ENCODE results near the gene SPRING1.

The SPRING1 gene

GRCh38 chr12:116707751-116708150, 30.1 kb downstream of the SPRING1 start:
- DNase-seq, result no peak

DNA sequence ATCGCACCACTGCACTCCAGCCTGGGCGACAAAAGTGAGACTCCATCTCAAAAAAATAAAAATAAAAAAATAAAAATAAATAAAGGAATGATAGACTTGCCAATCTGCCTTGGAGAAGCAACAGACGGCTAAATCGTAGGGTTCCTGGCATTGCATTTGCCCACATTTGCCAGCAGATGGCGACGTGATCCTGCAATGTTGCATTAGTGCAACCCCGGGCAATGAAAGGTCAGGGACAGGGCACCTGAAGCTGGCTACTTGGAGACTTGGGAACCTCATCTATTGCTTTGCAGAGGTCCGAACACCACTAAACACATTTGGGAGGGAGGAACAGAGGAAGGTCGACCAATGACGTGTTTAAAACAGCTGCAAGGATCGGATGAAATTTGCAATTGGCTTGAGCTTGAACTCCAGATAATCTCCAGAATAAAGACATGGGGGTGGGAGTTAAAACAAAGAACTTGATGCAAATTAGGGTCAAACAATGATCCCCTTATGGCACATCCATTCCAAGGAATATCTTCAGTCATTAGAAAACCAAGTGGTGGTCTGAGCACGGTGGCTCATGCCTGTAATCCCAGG, 34.6 kb downstream of the SPRING1 start:
- DNase-seq, result peak; percentile 80

- no peak for DNase-seq
Observed at GRCh38 chr12:116701432-116701831, 36.4 kb downstream of the SPRING1 start.

GRCh38 chr12:116700066-116700465, 37.8 kb downstream of the SPRING1 start:
- DNase-seq, result no peak

- no peak for DNase-seq
Observed at GRCh38 chr12:116698554-116699075, 39.3 kb downstream of the SPRING1 start.

- no peak for DNase-seq
Observed at GRCh38 chr12:116698116-116698515, 39.8 kb downstream of the SPRING1 start.

- no peak for DNase-seq
Observed at GRCh38 chr12:116697716-116698115, 40.2 kb downstream of the SPRING1 start.

GRCh38 chr12:116697305-116697704, 40.6 kb downstream of the SPRING1 start:
- peak; percentile 73 for DNase-seq

GRCh38 chr12:116695464-116695725, 42.5 kb downstream of the SPRING1 start:
- DNase-seq, result no peak

DNA sequence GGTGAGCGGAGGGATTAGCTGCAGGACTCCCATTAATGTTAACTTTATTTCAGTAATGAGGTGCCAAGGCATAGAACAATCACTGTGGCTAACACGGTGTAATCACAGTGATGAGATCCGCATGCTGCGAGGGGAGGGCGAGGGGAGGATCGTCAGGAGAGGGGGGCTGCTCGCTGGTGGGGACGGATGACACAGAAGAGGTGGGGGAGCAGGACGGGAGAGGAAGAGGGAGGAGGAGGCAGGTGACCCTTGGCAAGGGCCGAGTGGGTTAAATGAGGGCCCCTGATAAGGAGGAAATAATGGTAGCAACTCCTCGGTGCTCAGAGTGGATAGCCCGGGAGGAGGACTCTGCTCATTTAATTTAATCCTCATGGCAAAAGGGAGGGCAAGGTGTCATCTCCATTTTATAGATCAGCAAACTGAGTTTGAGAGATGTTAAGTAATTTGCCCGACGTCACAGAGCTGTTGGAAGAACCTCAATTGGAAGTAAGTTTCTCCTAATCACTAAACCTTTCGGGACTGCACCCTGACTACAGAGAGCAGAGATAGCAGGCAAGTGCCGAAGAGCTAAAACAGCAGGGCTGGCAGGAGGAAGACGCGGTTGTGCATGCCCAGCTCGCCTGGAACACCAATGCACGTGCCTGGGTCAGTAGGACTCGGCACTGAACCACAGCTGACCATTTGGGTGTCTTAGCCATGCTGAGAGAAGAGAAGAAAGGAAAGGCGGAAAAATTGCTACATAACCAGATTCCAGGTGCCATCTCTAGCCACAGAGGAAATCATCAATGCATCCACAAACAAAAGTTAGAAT, 43.0 kb downstream of the SPRING1 start:
- DNase-seq, result no peak

DNA sequence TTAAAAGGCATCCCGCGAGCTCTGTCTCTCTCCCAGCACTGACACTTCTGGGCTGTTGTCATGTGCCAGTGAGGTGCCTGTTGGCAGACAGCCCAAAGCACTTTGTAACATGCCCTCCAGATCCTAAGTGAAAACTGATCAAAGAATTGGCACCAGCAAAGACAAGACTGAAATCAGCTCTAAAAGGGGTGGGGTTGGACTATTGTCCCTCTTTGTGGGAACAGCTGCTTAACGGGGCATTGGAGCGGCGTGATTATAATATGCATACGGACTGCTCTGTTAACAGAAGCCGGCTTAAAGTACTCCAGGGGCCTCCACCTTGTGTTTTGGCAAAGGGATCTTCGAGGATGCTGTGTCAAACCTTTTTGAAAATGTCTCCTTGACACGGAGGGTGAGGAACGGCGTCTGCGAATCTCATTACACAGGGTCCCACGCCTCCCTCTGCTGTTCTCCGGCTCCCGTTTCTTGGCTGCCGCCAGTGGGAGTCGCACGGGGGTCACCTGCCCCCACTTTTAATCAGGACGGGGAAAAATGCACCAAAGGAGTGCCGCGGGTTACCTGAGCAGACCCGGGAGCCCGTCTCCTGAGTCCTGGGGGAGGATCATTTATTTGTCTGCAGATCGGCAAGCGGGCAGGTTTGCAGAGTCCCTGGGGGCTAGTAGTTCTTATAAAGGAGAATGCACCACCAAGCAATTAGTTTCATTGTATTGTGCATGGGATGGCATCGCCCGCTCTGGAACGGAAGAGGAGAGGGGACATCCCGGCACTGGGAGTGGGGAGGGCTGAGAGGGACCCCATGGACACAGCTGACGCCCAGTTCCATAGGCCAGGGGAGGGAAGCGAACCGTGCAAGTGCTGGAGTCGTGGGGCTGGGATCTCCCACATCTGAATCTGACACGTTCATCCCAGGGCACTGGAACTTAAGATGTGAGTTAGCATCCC, 44.3 kb downstream of the SPRING1 start:
- DNase-seq, result peak; percentile 55

DNA sequence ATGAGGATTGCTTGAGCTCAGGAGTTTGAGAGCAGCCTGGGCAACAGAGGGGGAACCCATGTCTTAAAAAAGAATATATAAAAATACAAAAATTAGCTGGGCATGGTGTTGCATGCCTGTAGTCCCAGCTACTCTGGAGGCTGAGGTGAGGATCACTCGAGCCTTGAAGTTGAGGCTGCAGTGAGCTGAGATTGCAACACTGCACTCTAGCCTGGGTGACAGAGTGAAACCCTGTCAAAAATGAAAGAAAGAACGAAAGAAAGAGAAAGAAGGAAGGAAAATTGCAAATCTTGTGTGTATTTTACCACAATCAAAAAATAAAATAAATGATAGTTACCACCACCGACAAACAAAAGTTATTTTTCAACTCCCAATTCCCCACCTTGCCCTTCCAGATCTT, 45.3 kb downstream of the SPRING1 start:
- DNase-seq, result no peak

DNA sequence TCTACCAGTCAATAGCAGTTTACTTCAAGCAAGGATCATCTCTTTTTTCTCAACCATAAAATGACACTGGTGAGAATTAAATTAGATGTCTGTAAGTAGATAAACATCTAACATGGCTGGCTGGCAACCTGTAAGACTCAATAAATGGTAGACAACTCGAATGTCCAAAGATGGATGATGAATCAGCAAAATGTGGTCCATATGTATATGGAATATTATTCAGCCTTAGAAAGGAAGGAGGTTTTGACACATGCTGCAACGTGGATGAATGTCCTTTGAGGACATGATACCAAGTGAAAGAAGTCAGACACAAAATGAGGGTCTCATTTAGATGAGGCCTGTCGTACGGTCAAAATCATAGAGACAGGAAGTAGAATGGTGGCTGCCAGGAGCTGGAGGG, 46.2 kb downstream of the SPRING1 start:
- no peak for DNase-seq

GRCh38 chr12:116691205-116691604, 46.7 kb downstream of the SPRING1 start:
- DNase-seq, result no peak

GRCh38 chr12:116689979-116690744, 47.7 kb downstream of the SPRING1 start:
- no peak for DNase-seq

- peak; percentile 67 for DNase-seq
Observed at GRCh38 chr12:116689521-116689920, 48.3 kb downstream of the SPRING1 start.

Data from hematopoietic multipotent progenitor cell treated with erythropoietin and hydrocortisone succinate and interleukin-3 and kit ligand, for 6 days (in vitro differentiated cells).